ENCODE data around the gene KRTAP25-1.

Gene KRTAP25-1, protein sequence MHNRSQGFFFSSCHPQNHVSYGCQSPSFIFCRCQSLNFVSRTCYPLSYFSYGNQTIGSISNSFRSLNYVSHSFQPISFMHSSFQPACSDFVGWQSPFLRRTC

DNA sequence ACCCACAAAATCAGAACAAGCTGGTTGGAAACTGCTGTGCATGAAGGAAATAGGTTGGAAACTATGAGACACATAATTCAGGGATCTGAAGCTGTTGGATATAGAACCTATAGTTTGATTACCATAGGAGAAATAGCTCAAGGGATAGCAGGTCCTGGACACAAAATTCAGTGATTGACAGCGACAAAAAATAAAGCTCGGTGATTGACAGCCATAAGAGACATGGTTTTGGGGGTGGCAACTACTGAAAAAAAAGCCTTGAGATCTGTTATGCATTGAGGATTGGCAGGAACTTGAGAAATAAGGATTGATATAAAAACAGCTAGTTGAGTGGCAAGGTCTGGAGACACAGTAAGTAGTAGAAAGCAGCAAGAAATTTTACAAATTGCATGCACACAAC lies at the start of gene KRTAP25-1:
TSS of gene KRTAP25-1 (minus strand) at position 300 of the 400 bp plus-strand sequence. CDS start at position 276, 24 bp downstream.
- no peak for DNase-seq (ENCODE audit: low read depth)

GRCh38 chr21:30338717-30339116 lies 49.4 kb upstream of the KRTAP25-1 start:
- no peak for DNase-seq (ENCODE audit: low read depth)

- DNase-seq (ENCODE audit: low read depth), result no peak
These were observed 48.5 kb upstream of the KRTAP25-1 start for GRCh38 chr21:30337772-30338171.

GRCh38 chr21:30337276-30337744 lies 48.0 kb upstream of the KRTAP25-1 start, which contains the start of gene KRTAP27-1:
KRTAP27-1 (minus strand) TSS chr21:30337694; CDS start chr21:30337668, 26 bp downstream.
- no peak for DNase-seq (ENCODE audit: low read depth)

DNA sequence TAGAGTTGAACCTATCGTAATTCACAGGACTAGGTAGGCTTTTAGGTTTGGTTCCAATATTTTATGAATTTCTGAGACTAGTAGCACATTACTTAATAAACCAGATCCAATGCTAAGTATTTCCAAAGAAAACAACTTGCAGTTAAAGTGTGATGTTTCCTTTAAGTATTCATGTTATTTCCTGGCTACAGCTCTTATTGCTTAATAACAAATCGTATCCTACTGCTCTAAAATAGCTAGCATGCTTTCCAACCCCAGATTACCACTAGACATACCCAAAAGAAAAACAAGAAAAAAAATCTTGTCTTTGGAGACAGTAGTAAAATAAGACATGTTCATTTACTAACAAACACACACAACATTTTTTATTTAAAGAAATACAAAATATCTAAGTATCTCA lies 47.3 kb upstream of the KRTAP25-1 start:
- DNase-seq (ENCODE audit: low read depth), result peak; percentile 67

DNA sequence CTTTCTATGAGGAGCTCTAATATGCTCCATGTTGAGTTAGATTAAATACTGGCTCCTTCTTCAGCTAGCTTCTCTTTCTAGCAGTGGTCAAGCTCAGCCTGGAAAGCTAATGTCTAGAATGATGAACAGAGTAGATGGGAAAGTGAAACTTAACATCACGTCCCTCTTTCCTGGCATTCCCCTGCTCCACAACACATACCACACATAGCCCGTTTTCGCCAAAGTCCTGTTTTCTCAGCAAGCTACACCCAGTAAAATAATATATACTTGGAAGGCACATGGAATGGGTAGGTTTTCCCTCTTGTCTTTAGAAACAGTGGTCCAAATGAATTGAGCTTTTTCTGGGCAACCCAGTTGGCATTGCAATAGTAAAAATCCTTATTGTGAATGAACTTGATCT lies 44.4 kb upstream of the KRTAP25-1 start:
- DNase-seq (ENCODE audit: low read depth), result no peak

GRCh38 chr21:30332681-30333080 lies 43.4 kb upstream of the KRTAP25-1 start:
- no peak for DNase-seq (ENCODE audit: low read depth)

GRCh38 chr21:30329203-30329875 lies 40.0 kb upstream of the KRTAP25-1 start:
- DNase-seq (ENCODE audit: low read depth), result peak; percentile 23

DNA sequence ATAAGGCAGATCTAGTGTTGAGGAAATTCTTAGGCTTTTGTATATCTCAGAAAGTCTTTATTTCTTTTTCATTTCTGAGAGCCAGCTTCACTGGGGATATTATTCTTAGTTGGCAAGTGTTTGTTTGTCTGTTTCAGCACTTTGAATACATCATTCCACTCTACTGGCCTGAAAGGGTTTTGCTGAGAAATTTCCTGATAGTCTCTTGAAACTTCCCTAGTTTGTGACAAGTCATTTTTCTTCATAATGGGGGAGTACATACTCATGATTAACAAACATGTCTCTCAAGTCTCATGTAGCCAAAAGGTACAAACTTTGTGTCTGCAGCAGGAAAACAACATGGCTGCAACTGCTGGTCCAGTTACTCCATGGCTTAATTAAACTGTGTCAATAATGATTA lies 37.1 kb upstream of the KRTAP25-1 start:
- DNase-seq (ENCODE audit: low read depth), result no peak

- no peak for DNase-seq (ENCODE audit: low read depth)
These were observed 30.9 kb upstream of the KRTAP25-1 start, which contains the start of gene KRTAP26-1 for GRCh38 chr21:30320215-30320614. KRTAP26-1 (minus strand) TSS chr21:30320315; CDS start chr21:30320035, 280 bp downstream.

DNA sequence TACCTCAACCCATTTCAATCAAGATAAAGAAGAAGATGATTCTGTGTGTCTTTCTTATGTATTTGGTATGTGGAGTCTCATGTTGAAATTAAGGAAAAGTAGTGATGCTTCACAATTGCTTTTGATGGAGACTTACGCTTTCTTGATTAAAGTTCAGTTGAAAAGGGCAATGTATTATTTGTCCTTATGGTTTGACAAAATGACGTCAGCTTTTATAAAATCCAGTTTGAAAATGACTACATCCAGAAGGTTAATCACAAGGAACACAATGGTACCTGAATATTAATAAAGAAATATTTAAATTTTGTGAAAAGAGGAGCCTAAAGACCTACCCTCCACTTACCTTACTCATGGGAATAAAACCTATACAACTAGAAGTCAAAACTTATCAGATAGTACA lies 26.4 kb upstream of the KRTAP25-1 start:
- no peak for DNase-seq (ENCODE audit: low read depth)

GRCh38 chr21:30306884-30307283 lies 17.6 kb upstream of the KRTAP25-1 start:
- no peak for DNase-seq (ENCODE audit: low read depth)

- no peak for DNase-seq (ENCODE audit: low read depth)
These were observed 15.8 kb upstream of the KRTAP25-1 start for GRCh38 chr21:30305136-30305535.

GRCh38 chr21:30282850-30283249 lies 6.5 kb downstream of the KRTAP25-1 start, which contains the start of gene KRTAP24-1:
KRTAP24-1 (minus strand) TSS chr21:30282950; CDS start chr21:30282932, 18 bp downstream.
- no peak for DNase-seq (ENCODE audit: low read depth)

DNA sequence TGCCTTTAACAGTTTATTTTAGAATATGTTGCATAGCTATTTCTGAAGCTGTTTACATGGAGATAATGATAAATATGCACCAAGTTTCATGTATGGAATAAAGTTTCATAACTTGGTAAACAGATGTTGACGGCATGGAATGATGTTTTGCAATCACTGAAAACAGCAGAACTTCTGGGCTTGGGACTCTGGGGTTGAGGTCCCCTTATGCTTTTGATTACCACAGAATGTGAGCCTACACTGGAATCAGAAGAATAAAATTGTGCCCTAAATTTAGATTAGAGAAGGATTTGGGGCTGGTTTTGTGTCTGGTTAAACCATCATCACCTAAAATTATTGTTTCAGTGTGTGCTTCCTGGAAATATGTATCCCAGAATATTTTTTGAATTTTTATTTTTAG lies 17.7 kb downstream of the KRTAP25-1 start:
- DNase-seq (ENCODE audit: low read depth), result no peak

- DNase-seq (ENCODE audit: low read depth), result no peak
These were observed 18.2 kb downstream of the KRTAP25-1 start for GRCh38 chr21:30271156-30271555.

- DNase-seq (ENCODE audit: low read depth), result no peak
These were observed 19.3 kb downstream of the KRTAP25-1 start for GRCh38 chr21:30269803-30270530.

- no peak for DNase-seq (ENCODE audit: low read depth)
These were observed 20.6 kb downstream of the KRTAP25-1 start for GRCh38 chr21:30268608-30269197.

DNA sequence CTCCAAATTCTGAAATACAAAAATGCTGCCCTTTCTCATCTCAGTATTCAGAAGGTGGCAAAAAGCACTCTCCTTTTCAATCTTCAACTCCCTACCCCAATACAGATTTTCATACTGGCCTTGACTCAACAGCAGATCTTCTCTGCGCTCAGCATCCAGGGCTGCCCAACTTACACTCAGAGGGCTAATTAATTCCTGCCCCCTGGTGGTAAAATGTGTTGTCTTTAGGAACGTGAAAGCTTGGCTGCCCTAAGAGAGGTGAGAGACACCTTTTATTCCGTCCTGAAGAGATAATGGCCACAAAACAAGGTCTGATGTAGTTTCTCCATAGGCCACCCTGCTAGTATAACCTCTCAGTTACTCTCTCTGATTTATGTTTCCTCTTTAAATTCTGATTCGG lies 31.5 kb downstream of the KRTAP25-1 start:
- DNase-seq (ENCODE audit: low read depth), result peak; percentile 59

DNA sequence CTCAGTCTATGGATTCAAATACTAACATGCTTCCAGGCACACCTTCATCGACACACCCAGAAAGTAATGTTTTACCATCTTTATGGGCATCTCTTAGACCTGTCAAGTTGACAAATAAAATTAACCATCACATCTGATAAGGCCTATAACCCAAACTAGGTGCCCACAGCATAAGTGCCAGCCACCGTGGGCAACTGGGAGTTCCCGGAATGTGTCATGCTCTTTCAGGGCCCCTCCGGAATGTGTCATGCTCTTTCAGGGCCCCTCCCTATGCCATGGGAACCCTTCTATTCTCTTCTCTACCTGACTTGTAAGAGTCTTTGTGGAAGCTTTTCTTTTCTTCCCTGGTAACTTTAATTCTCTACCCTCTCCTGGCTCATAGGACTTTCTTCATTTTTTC lies 33.2 kb downstream of the KRTAP25-1 start:
- no peak for DNase-seq (ENCODE audit: low read depth)

DNA sequence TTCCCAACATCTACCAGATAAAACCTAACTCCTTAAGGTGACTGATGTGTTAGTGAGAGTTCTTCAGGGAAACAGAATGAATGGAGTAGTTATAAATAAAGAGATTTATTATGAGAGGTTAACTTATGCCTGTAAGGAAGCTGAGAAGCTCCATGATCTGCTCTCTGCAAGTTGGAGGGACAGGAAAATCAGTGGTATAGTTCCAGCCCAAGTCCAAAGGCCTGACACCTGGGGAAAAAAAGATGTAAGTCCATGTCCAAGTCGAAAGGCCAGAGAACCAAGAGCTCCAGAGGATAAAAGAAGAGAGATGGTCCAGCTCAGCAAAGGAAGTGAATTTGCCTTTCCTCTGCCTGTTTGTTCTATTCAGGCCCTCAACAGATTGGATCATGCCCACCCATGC lies 33.6 kb downstream of the KRTAP25-1 start:
- DNase-seq (ENCODE audit: low read depth), result no peak

DNA sequence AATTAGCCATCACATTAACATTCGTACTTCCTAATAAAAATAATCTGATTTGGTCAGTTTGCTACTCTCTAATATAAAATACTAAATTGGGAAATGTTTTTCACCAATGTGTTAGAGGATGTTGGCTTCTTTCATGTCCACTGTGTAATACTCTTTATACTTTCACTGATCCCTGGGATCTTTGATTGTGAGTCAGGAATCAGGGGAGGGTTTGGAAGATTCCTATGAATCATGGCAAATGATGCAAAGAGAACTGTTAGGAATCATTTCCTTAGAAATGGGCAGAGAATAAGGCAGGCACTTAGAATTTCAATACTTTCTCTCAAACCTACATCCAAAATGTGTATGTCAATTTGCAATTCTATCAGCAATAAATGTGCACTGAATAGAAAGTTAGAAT lies 37.5 kb downstream of the KRTAP25-1 start:
- no peak for DNase-seq (ENCODE audit: low read depth)

- DNase-seq (ENCODE audit: low read depth), result no peak
These were observed 39.4 kb downstream of the KRTAP25-1 start for GRCh38 chr21:30249936-30250335.

All from iris pigment epithelial cell (primary cell).